Lower leg skin (tissue), 3 donors: ENCODE data around the gene FHOD3.

Source experiments
- CTCF ChIP-seq, 3 donors: fragments of 450-650 bp; IDR thresholded peaks; one replicate each; pipeline ENCODE4 v1.5.1; 2016; ENCODE audit warnings: antibody characterized with exemption in 3 of 3, mild to moderate bottlenecking in 3 of 3, moderate library complexity in 2 of 3
- POLR2A ChIP-seq, 2 donors: fragments of 450-650 bp; IDR thresholded peaks; one replicate each; pipeline ENCODE4 v1.6.1; 2016 to 2017; ENCODE audit warnings: antibody characterized with exemption in 2 of 2, mild to moderate bottlenecking in 1 of 2, moderate library complexity in 1 of 2

GRCh38 chr18:36514778-36515177 lies 217.3 kb downstream of the FHOD3 start:
- TF ChIP-seq CTCF (IDR thresholded peaks at IDR 0.05), result no peak
- TF ChIP-seq POLR2A (IDR thresholded peaks at IDR 0.05), result no peak
